Central memory CD8-positive, alpha-beta T cell (primary cell): ENCODE data around the gene TMEM33.

Source experiments
- ATAC-seq: fragments of 150-1000 bp; cut with Tn5 transposase; replicated peaks from 2 replicates; pipeline ENCODE4 v1.10.0; 2022; ENCODE audit warnings: mild to moderate bottlenecking, moderate FRiP score, moderate number of reproducible peaks; ENCODE audit not compliant: poor library complexity, severe bottlenecking; ENCODE audit errors: extremely low read depth
- DNase-seq, 2 donors: peaks; one replicate each; pipeline ENCODE4 v3.0.0; 2021; ENCODE audit warnings: low spot score in 2 of 2
- H3K27ac Mint-ChIP-seq: one replicate; pipeline ENCODE4 v1.8.0; 2022; ENCODE audit warnings: low read depth, mild to moderate bottlenecking, moderate library complexity, mixed read lengths
- H3K27me3 Mint-ChIP-seq: one replicate; pipeline ENCODE4 v1.8.0; 2022; ENCODE audit warnings: mixed read lengths
- H3K36me3 Mint-ChIP-seq: one replicate; pipeline ENCODE4 v1.8.0; 2022; ENCODE audit warnings: mild to moderate bottlenecking, moderate library complexity, mixed read lengths; ENCODE audit not compliant: insufficient read depth
- H3K4me1 Mint-ChIP-seq: one replicate; pipeline ENCODE4 v1.8.0; 2022; ENCODE audit warnings: mixed read lengths
- H3K4me3 Mint-ChIP-seq: one replicate; pipeline ENCODE4 v1.8.0; 2022; ENCODE audit warnings: mild to moderate bottlenecking, moderate library complexity, mixed read lengths
- H3K9me3 Mint-ChIP-seq: one replicate; pipeline ENCODE4 v1.8.0; 2022; ENCODE audit warnings: mixed read lengths

Gene TMEM33

DNA sequence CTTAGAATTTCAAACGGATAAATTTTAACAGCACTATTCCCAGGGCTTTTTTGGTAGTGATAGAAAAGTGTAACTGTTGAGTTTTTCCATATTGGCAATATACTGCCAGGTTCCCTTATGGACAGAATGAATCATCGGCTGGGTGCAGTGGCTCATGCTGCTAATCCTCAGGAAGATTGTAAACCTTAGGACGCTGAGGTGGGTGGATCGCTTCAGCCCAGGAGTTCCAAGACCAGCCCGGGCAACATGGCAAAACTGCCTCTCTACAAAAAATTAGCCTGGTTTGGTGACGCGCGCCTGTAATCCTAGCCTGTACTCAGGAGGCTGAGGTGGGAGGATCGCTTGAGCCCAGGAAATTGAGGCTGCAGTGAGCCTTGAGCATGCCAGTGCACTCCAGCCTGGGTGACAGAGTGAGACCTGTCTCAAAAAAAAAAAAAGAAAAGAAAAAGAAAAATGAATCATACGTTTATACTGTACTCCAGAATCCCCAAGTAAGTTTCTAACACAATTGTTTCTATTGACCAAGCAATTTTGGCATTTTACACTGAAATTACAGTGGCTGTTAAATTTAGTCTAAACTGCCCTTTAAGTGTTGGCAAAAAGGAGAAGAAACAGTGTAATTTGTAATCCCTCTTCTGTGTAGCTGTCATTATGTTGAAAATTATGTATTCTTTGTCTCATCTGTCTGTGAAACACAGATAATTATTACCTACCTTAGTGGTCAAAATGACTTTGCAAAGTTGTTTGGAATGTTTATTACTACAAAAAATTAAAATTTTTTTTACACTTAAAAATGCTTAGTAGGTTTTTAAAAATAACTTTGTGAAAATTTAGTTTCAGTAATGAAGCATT lies 56.9 kb downstream of the TMEM33 start:
- peak overlapping the region; percentile 23 for H3K4me3 Mint-ChIP-seq

DNA sequence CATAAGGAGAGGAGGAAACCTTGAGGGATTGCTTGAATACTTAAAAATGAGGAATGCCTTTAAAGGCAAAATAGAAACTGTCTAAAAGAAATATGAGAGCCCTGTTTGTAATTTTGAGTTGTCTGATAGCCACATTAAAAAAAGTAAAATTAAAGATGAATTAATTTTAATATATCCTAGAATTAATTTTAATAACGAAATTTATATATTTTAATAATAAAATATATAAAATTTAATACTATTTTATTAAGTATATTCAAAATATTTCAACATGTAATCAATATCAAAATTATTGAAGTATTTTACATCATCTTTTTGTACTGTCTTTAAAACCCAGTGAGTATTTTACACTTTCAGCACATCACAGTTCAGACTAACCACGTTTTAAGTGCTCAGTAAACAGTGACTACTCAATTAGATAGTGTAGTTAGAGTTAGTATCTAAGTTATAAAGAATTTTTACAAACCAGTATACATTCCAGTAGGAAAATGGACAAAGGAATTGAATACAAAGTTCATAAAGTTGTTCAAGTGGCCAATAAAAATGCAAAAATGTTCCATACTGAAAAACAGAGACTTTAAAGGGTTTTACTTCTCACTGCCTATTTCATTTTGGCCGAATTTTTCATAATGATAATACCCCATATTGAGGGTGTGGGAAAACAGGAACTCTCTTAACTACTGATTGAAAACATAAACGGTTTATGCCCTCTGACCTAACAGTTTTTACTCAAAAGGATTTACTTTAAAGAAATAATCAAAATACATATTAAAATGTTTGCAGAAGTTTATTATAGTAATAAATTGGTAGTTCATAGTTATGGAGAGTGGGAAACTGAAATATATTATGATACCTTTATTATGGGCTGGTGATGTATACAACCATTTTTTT lies 58.0 kb downstream of the TMEM33 start:
- no peak for ATAC-seq
- Mint-ChIP-seq H3K27me3 (no peaks in the 10 kb centered on the region), H3K9me3 (no peaks in the 10 kb centered on the region), H3K4me3 (no peak overlapping the region), H3K4me1 (peaks cover 15% of the 10 kb centered on the region), H3K36me3 (peaks cover 12% of the 10 kb centered on the region), H3K27ac (no peak overlapping the region)
- DNase-seq, result no peak

More for the DNA sequence above, 56.9 kb downstream of the TMEM33 start:
- H3K27ac Mint-ChIP-seq, result no peak overlapping the region
- peaks cover 15% of the 10 kb centered on the region for H3K4me1 Mint-ChIP-seq
- H3K27me3 Mint-ChIP-seq, result no peaks in the 10 kb centered on the region
- DNase-seq, result no peak
- ATAC-seq, result no peak
- peaks cover 12% of the 10 kb centered on the region for H3K36me3 Mint-ChIP-seq
- H3K9me3 Mint-ChIP-seq, result no peaks in the 10 kb centered on the region

GRCh38 chr4:41994461-41994985 lies 59.3 kb downstream of the TMEM33 start:
- Mint-ChIP-seq H3K27ac (no peak overlapping the region), H3K4me1 (peaks cover 18% of the 10 kb centered on the region), H3K4me3 (no peak overlapping the region), H3K27me3 (no peaks in the 10 kb centered on the region), H3K9me3 (no peaks in the 10 kb centered on the region), H3K36me3 (peaks cover 12% of the 10 kb centered on the region)
- DNase-seq (no peak), ATAC-seq (no peak)

DNA sequence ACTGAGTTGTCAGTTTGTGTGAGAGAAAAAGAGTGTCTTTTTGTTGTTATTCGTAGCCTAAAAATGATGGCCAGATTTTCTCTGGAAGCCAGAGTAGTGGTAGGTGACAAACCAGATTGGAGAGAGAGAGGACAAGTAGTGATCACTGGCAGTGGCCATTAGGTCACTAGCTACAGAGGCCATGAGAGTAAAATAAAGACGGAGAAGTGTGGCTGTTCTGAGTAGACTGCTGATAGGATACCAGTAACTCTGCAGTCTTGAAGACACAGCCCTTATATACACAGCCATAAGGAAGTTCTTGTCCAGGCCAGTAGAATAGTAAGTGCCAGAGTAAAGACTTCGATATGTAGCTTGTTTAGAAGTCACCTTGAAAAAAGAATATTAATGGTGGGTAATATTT lies 62.8 kb downstream of the TMEM33 start:
- Mint-ChIP-seq H3K9me3 (no peaks in the 10 kb centered on the region), H3K4me1 (peaks cover 18% of the 10 kb centered on the region), H3K27ac (no peak overlapping the region), H3K4me3 (no peak overlapping the region), H3K27me3 (no peaks in the 10 kb centered on the region), H3K36me3 (peaks cover 7% of the 10 kb centered on the region)
- ATAC-seq (no peak), DNase-seq (no peak)

- ATAC-seq (no peak), DNase-seq (no peak)
- Mint-ChIP-seq H3K27ac (no peak overlapping the region), H3K9me3 (no peaks in the 10 kb centered on the region), H3K36me3 (peaks cover 11% of the 10 kb centered on the region), H3K27me3 (no peaks in the 10 kb centered on the region), H3K4me3 (no peak overlapping the region), H3K4me1 (peaks cover 31% of the 10 kb centered on the region)
Measured at GRCh38 chr4:41999321-41999720, 64.1 kb downstream of the TMEM33 start.

- peaks cover 18% of the 10 kb centered on the region for H3K36me3 Mint-ChIP-seq
- H3K9me3 Mint-ChIP-seq, result no peaks in the 10 kb centered on the region
- no peaks in the 10 kb centered on the region for H3K27me3 Mint-ChIP-seq
- peaks cover 60% of the 10 kb centered on the region for H3K4me1 Mint-ChIP-seq
- H3K27ac Mint-ChIP-seq, result no peak overlapping the region
- H3K4me3 Mint-ChIP-seq, result no peak overlapping the region
- ATAC-seq (no peak), DNase-seq (no peak)
Measured at GRCh38 chr4:42008011-42008786, 73.0 kb downstream of the TMEM33 start.
